LNCaP clone FGC (cell line): ENCODE measurements around the gene XPO6.

ENCODE experiments used
- DNase-seq: peaks from one replicate; pipeline ENCODE4 v3.0.0-alpha.2; 2011; ENCODE audit warnings: low read depth
- H3K4me3 ChIP-seq: 2 replicates; pipeline ENCODE4 v1.5.1; 2011; ENCODE audit warnings: mild to moderate bottlenecking, low read depth, low read length, control low read depth
- CTCF ChIP-seq: IDR thresholded peaks from 2 replicates; pipeline ENCODE4 v1.5.1; 2012; ENCODE audit warnings: mild to moderate bottlenecking; ENCODE audit not compliant: control insufficient read depth, insufficient read depth; ENCODE audit errors: extremely low read depth

XPO6 gene

GRCh38 chr16:28166394-28167208, 45.2 kb downstream of the XPO6 start:
- TF ChIP-seq CTCF: no peak
- no peak for DNase-seq
- no peak overlapping the region for H3K4me3 ChIP-seq

GRCh38 chr16:28165598-28165997, 46.2 kb downstream of the XPO6 start:
- no peak overlapping the region for H3K4me3 ChIP-seq
- no peak for TF ChIP-seq CTCF
- no peak for DNase-seq

GRCh38 chr16:28164140-28164539, 47.6 kb downstream of the XPO6 start:
- no peak overlapping the region for H3K4me3 ChIP-seq
- no peak for DNase-seq
- no peak for TF ChIP-seq CTCF

- H3K4me3 ChIP-seq: no peak overlapping the region
- TF ChIP-seq CTCF: no peak
- no peak for DNase-seq
Measured at GRCh38 chr16:28163699-28164098, 48.1 kb downstream of the XPO6 start.

- no peak overlapping the region for H3K4me3 ChIP-seq
- no peak for TF ChIP-seq CTCF
- DNase-seq: no peak
Measured at GRCh38 chr16:28162326-28162877, 49.4 kb downstream of the XPO6 start.

- DNase-seq: no peak
- no peak overlapping the region for H3K4me3 ChIP-seq
- TF ChIP-seq CTCF: no peak
Measured at GRCh38 chr16:28161626-28162025, 50.1 kb downstream of the XPO6 start.

GRCh38 chr16:28158136-28158535, 53.6 kb downstream of the XPO6 start:
- no peak for TF ChIP-seq CTCF
- no peak for DNase-seq
- H3K4me3 ChIP-seq: no peak overlapping the region
